ENCODE data around the gene OVOL1.

OVOL1 gene

GRCh38 chr11:65776710-65777141, 10.1 kb upstream of the OVOL1 start:
- Histone ChIP-seq H3K36me3 (ENCODE audit: control insufficient read depth in 4 of 4, insufficient read depth in 4 of 4, low read length in 3 of 4) (peaks cover 0 to 46% (median 13%) of the 10 kb centered on the region in 4 experiments), H3K4me3 (ENCODE audit: control insufficient read depth in 1 of 7, extremely low read depth in 1 of 7, insufficient read depth in 4 of 7, low read depth in 2 of 7, low read length in 6 of 7) (no peak overlapping the region), H3K9me3 (ENCODE audit: control extremely low read depth in 1 of 5, control insufficient read depth in 4 of 5, insufficient read depth in 2 of 5, low read depth in 1 of 5, low read length in 4 of 5) (no peaks in the 10 kb centered on the region), H3K4me1 (ENCODE audit: control extremely low read depth in 1 of 4, control insufficient read depth in 4 of 4, insufficient read depth in 4 of 4, low read length in 3 of 4) (peaks cover 0 to 36% (median 18%) of the 10 kb centered on the region in 4 experiments), H3K27me3 (replicated peaks in 2 of 5; ENCODE audit: control insufficient read depth in 4 of 5, insufficient read depth in 5 of 5, low read length in 4 of 5) (peaks cover 0 to 5% (median 0%) of the 10 kb centered on the region in 5 experiments), H3K27ac (ENCODE audit: insufficient read depth in 1 of 2, low read depth in 1 of 2, low read length in 2 of 2, poor library complexity in 1 of 2, severe bottlenecking in 2 of 2) (no peak overlapping the region)
- no peak for DNase-seq
- 93% methylated on average over 6 of the region's 8 CpGs for WGBS (ENCODE audit: insufficient coverage)
- ChIA-PET POLR2A (interaction anchor here (0.6 kb wide), 1 partner anchor 16 kb away, joined by 3 read pairs; no protein-coding TSS in a partner anchor), CTCF (interaction anchor here (0.7 to 10.9 kb wide), 8 partner anchors 14 to 155 kb away, joined by 3 to 137 read pairs (median 6); partner anchors contain the start of gene KAT5)

- ChIA-PET CTCF (interaction anchor here (0.7 to 10.9 kb wide), 12 partner anchors 10 to 212 kb away, joined by 3 to 137 read pairs (median 4); partner anchors contain the start of gene KAT5), POLR2A (interaction anchor here (0.6 to 2.2 kb wide), 2 partner anchors 16 to 65 kb away, joined by 3 to 7 read pairs; partner anchors contain the start of gene KAT5)
- WGBS (ENCODE audit: insufficient coverage), result 98% methylated on average over 6 of the region's 8 CpGs
- Histone ChIP-seq H3K9me3 (ENCODE audit: control extremely low read depth in 1 of 5, control insufficient read depth in 4 of 5, insufficient read depth in 2 of 5, low read depth in 1 of 5, low read length in 4 of 5) (no peaks in the 10 kb centered on the region), H3K4me3 (ENCODE audit: control insufficient read depth in 1 of 7, extremely low read depth in 1 of 7, insufficient read depth in 4 of 7, low read depth in 2 of 7, low read length in 6 of 7) (no peak overlapping the region), H3K27me3 (replicated peaks in 2 of 5; ENCODE audit: control insufficient read depth in 4 of 5, insufficient read depth in 5 of 5, low read length in 4 of 5) (peaks cover 0 to 10% (median 0%) of the 10 kb centered on the region in 5 experiments), H3K36me3 (ENCODE audit: control insufficient read depth in 4 of 4, insufficient read depth in 4 of 4, low read length in 3 of 4) (peaks cover 0 to 46% (median 13%) of the 10 kb centered on the region in 4 experiments), H3K27ac (ENCODE audit: insufficient read depth in 1 of 2, low read depth in 1 of 2, low read length in 2 of 2, poor library complexity in 1 of 2, severe bottlenecking in 2 of 2) (no peak overlapping the region), H3K4me1 (ENCODE audit: control extremely low read depth in 1 of 4, control insufficient read depth in 4 of 4, insufficient read depth in 4 of 4, low read length in 3 of 4) (peaks cover 0 to 37% (median 19%) of the 10 kb centered on the region in 4 experiments)
- no peak for DNase-seq
Observed at GRCh38 chr11:65777241-65777640, 9.6 kb upstream of the OVOL1 start.

DNA sequence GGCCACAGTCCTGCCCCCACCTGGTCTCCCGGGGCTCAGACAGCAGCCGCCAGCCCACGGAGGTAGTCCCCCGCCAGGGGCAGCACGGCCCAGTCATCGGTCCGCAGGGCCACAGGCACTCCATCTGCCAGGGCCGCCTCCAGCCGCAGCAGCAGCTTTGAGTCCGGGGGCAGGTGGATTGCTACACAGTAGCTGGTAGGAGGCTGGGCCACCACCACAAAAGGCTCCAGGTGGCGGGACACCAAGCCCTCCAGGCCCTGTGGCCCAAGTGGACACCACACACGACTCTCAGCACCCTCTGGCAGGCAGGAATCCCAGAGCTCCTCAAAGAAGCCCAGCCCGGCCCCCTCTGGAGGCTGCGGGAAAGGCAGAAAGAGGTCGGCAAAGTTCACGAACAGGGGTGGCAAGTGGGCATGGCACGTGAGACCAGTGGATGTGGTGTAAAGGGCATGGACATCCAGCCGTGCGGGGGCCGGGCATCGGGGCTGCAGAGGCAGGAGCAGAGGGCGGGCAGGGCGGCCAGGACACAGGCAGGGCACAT, 9.0 kb upstream of the OVOL1 start:
- peaks cover 0 to 15% (median under 1%) of the 10 kb centered on the region in 5 experiments for H3K27me3 ChIP-seq (replicated peaks in 2 of 5; ENCODE audit: control insufficient read depth in 4 of 5, insufficient read depth in 5 of 5, low read length in 4 of 5)
- DNase-seq, result no peak
- peaks cover 0 to 46% (median 13%) of the 10 kb centered on the region in 4 experiments for H3K36me3 ChIP-seq (ENCODE audit: control insufficient read depth in 4 of 4, insufficient read depth in 4 of 4, low read length in 3 of 4)
- no peak overlapping the region for H3K27ac ChIP-seq (ENCODE audit: insufficient read depth in 1 of 2, low read depth in 1 of 2, low read length in 2 of 2, poor library complexity in 1 of 2, severe bottlenecking in 2 of 2)
- H3K4me1 ChIP-seq (ENCODE audit: control extremely low read depth in 1 of 4, control insufficient read depth in 4 of 4, insufficient read depth in 4 of 4, low read length in 3 of 4), result peaks cover 0 to 37% (median 19%) of the 10 kb centered on the region in 4 experiments
- no peaks in the 10 kb centered on the region for H3K9me3 ChIP-seq (ENCODE audit: control extremely low read depth in 1 of 5, control insufficient read depth in 4 of 5, insufficient read depth in 2 of 5, low read depth in 1 of 5, low read length in 4 of 5)
- H3K4me3 ChIP-seq (ENCODE audit: control insufficient read depth in 1 of 7, extremely low read depth in 1 of 7, insufficient read depth in 4 of 7, low read depth in 2 of 7, low read length in 6 of 7), result no peak overlapping the region
- 95% methylated on average over 20 of the region's 23 CpGs for WGBS (ENCODE audit: insufficient coverage)
- ChIA-PET CTCF (interaction anchor here (0.9 to 10.9 kb wide), 13 partner anchors 10 to 244 kb away, joined by 3 to 137 read pairs (median 14); partner anchors contain the start of genes CCDC85B, FIBP and KAT5), POLR2A (interaction anchor here (0.5 to 2.2 kb wide), 2 partner anchors 66 to 275 kb away, joined by 3 to 7 read pairs; partner anchors contain the start of gene KAT5)

- H3K9me3 ChIP-seq (ENCODE audit: control extremely low read depth in 1 of 5, control insufficient read depth in 4 of 5, insufficient read depth in 2 of 5, low read depth in 1 of 5, low read length in 4 of 5), result no peaks in the 10 kb centered on the region
- H3K27ac ChIP-seq (ENCODE audit: insufficient read depth in 1 of 2, low read depth in 1 of 2, low read length in 2 of 2, poor library complexity in 1 of 2, severe bottlenecking in 2 of 2), result no peak overlapping the region
- no peak overlapping the region for H3K4me3 ChIP-seq (ENCODE audit: control insufficient read depth in 1 of 7, extremely low read depth in 1 of 7, insufficient read depth in 4 of 7, low read depth in 2 of 7, low read length in 6 of 7)
- WGBS (ENCODE audit: insufficient coverage), result 96% methylated on average over 19 of the region's 20 CpGs
- ChIA-PET CTCF (interaction anchor here (0.9 to 10.9 kb wide), 18 partner anchors 8 to 244 kb away, joined by 3 to 137 read pairs (median 12); partner anchors contain the start of genes CCDC85B, FIBP and KAT5), POLR2A (interaction anchor here (0.6 to 2.2 kb wide), 4 partner anchors 66 to 392 kb away, joined by 3 to 7 read pairs (median 4); partner anchors contain the start of genes FRMD8 and KAT5)
- H3K36me3 ChIP-seq (ENCODE audit: control insufficient read depth in 4 of 4, insufficient read depth in 4 of 4, low read length in 3 of 4), result peaks cover 0 to 46% (median 13%) of the 10 kb centered on the region in 4 experiments
- peaks cover 0 to 19% (median 3%) of the 10 kb centered on the region in 5 experiments for H3K27me3 ChIP-seq (replicated peaks in 2 of 5; ENCODE audit: control insufficient read depth in 4 of 5, insufficient read depth in 5 of 5, low read length in 4 of 5)
- H3K4me1 ChIP-seq (ENCODE audit: control extremely low read depth in 1 of 4, control insufficient read depth in 4 of 4, insufficient read depth in 4 of 4, low read length in 3 of 4), result peaks cover 0 to 37% (median 19%) of the 10 kb centered on the region in 4 experiments
- DNase-seq, result no peak
Observed at GRCh38 chr11:65778431-65778900, 8.4 kb upstream of the OVOL1 start.

GRCh38 chr11:65778901-65779668, 7.8 kb upstream of the OVOL1 start:
- Histone ChIP-seq H3K4me3 (ENCODE audit: control insufficient read depth in 1 of 7, extremely low read depth in 1 of 7, insufficient read depth in 4 of 7, low read depth in 2 of 7, low read length in 6 of 7) (peak overlapping the region in 3 of 7 experiments; percentile 72 to 85 (median 83)), H3K36me3 (ENCODE audit: control insufficient read depth in 4 of 4, insufficient read depth in 4 of 4, low read length in 3 of 4) (peaks cover 0 to 46% (median 13%) of the 10 kb centered on the region in 4 experiments), H3K27ac (ENCODE audit: insufficient read depth in 1 of 2, low read depth in 1 of 2, low read length in 2 of 2, poor library complexity in 1 of 2, severe bottlenecking in 2 of 2) (no peak overlapping the region), H3K27me3 (replicated peaks in 2 of 5; ENCODE audit: control insufficient read depth in 4 of 5, insufficient read depth in 5 of 5, low read length in 4 of 5) (peaks cover 0 to 23% (median 3%) of the 10 kb centered on the region in 5 experiments), H3K4me1 (ENCODE audit: control extremely low read depth in 1 of 4, control insufficient read depth in 4 of 4, insufficient read depth in 4 of 4, low read length in 3 of 4) (peaks cover 0 to 37% (median 19%) of the 10 kb centered on the region in 4 experiments), H3K9me3 (ENCODE audit: control extremely low read depth in 1 of 5, control insufficient read depth in 4 of 5, insufficient read depth in 2 of 5, low read depth in 1 of 5, low read length in 4 of 5) (no peaks in the 10 kb centered on the region)
- CTCF ChIA-PET, result interaction anchor here (0.6 to 10.9 kb wide), 34 partner anchors 8 to 215 kb away, joined by 3 to 137 read pairs (median 5); partner anchors contain the start of genes CCDC85B, FIBP and KAT5
- 95% methylated on average over 23 of the region's 25 CpGs for WGBS (ENCODE audit: insufficient coverage)
- DNase-seq, result no peak
- POLR2A ChIA-PET, result interaction anchor here (0.6 to 2.9 kb wide), 5 partner anchors 12 to 392 kb away, joined by 3 to 10 read pairs (median 5); partner anchors contain the start of genes FRMD8 and KAT5

- Histone ChIP-seq H3K9me3 (ENCODE audit: control extremely low read depth in 1 of 5, control insufficient read depth in 4 of 5, insufficient read depth in 2 of 5, low read depth in 1 of 5, low read length in 4 of 5) (no peaks in the 10 kb centered on the region), H3K36me3 (ENCODE audit: control insufficient read depth in 4 of 4, insufficient read depth in 4 of 4, low read length in 3 of 4) (peaks cover 0 to 45% (median 13%) of the 10 kb centered on the region in 4 experiments), H3K27me3 (replicated peaks in 2 of 5; ENCODE audit: control insufficient read depth in 4 of 5, insufficient read depth in 5 of 5, low read length in 4 of 5) (peaks cover 0 to 29% (median 5%) of the 10 kb centered on the region in 5 experiments), H3K4me1 (ENCODE audit: control extremely low read depth in 1 of 4, control insufficient read depth in 4 of 4, insufficient read depth in 4 of 4, low read length in 3 of 4) (peaks cover 0 to 37% (median 19%) of the 10 kb centered on the region in 4 experiments), H3K4me3 (ENCODE audit: control insufficient read depth in 1 of 7, extremely low read depth in 1 of 7, insufficient read depth in 4 of 7, low read depth in 2 of 7, low read length in 6 of 7) (peak overlapping the region in 6 of 7 experiments; percentile 49 to 85 (median 68)), H3K27ac (ENCODE audit: insufficient read depth in 1 of 2, low read depth in 1 of 2, low read length in 2 of 2, poor library complexity in 1 of 2, severe bottlenecking in 2 of 2) (no peak overlapping the region)
- no peak for DNase-seq
- ChIA-PET POLR2A (interaction anchor here (1.4 to 2.9 kb wide), 3 partner anchors 11 to 72 kb away, joined by 3 to 10 read pairs (median 7); partner anchors contain the start of gene KAT5), CTCF (interaction anchor here (0.6 to 10.9 kb wide), 35 partner anchors 9 to 214 kb away, joined by 3 to 137 read pairs (median 4); partner anchors contain the start of genes CCDC85B, FIBP and KAT5)
- 76% methylated on average over 8 of the region's 12 CpGs for WGBS (ENCODE audit: insufficient coverage)
Observed at GRCh38 chr11:65779669-65779918, 7.3 kb upstream of the OVOL1 start.
